WTC11 (cell line): Measurements from ENCODE around the gene ZC3H12D.

Source experiments
- ATF3 ChIP-seq: sonication (generic); formaldehyde crosslinking; conservative IDR thresholded peaks from 2 replicates; pipeline ENCODE4 v1.8.1; 2022; ENCODE audit warnings: mild to moderate bottlenecking, missing genetic modification reagents
- ATF6 ChIP-seq: sonication (generic); formaldehyde crosslinking; IDR thresholded peaks from 2 replicates; pipeline ENCODE4 v1.8.1; 2023; ENCODE audit warnings: mild to moderate bottlenecking, missing genetic modification reagents
- CREB1 ChIP-seq: sonication (generic); formaldehyde crosslinking; IDR thresholded peaks from 2 replicates; pipeline ENCODE4 v1.8.0; 2023; ENCODE audit warnings: mild to moderate bottlenecking, missing genetic modification reagents
- CTCF ChIP-seq: fragments of 200-600 bp; IDR thresholded peaks from 2 replicates; pipeline ENCODE4 v1.8.0; 2022; ENCODE audit warnings: antibody characterized with exemption
- E2F1 ChIP-seq: sonication (generic); formaldehyde crosslinking; IDR thresholded peaks from 2 replicates; pipeline ENCODE4 v1.8.0; 2022; ENCODE audit warnings: mild to moderate bottlenecking, missing genetic modification reagents
- FOXK1 ChIP-seq: sonication (generic); formaldehyde crosslinking; IDR thresholded peaks from 2 replicates; pipeline ENCODE4 v1.8.0; 2022; ENCODE audit warnings: mild to moderate bottlenecking, moderate library complexity, missing genetic modification reagents
- FOXP4 ChIP-seq: sonication (generic); formaldehyde crosslinking; IDR thresholded peaks from 2 replicates; pipeline ENCODE4 v1.8.0; 2022; ENCODE audit warnings: mild to moderate bottlenecking, missing genetic modification reagents
- HMGA2 ChIP-seq: fragments of 250-450 bp; sonication (Bioruptor Pico); IDR thresholded peaks from 2 replicates; pipeline ENCODE4 v1.4.0; 2021; ENCODE audit warnings: mild to moderate bottlenecking, moderate library complexity
- NFYB ChIP-seq: sonication (generic); formaldehyde crosslinking; conservative IDR thresholded peaks from 2 replicates; pipeline ENCODE4 v1.8.0; 2022; ENCODE audit warnings: low read depth, missing genetic modification reagents
- NR1H2 ChIP-seq: sonication (generic); formaldehyde crosslinking; IDR thresholded peaks from 2 replicates; pipeline ENCODE4 v1.9.0; 2021; ENCODE audit warnings: mild to moderate bottlenecking, moderate library complexity, missing genetic modification reagents
- USF2 ChIP-seq: sonication (generic); formaldehyde crosslinking; IDR thresholded peaks from 2 replicates; pipeline ENCODE4 v1.8.1; 2023; ENCODE audit warnings: mild to moderate bottlenecking, missing genetic modification reagents, moderate library complexity
- ZNF263 ChIP-seq: sonication (generic); formaldehyde crosslinking; IDR thresholded peaks from 2 replicates; pipeline ENCODE4 v1.8.1; 2022; ENCODE audit warnings: low read depth, mild to moderate bottlenecking, moderate library complexity, missing genetic modification reagents
- ZSCAN18 ChIP-seq: fragments of 250-450 bp; sonication (Bioruptor Pico); IDR thresholded peaks from 2 replicates; pipeline ENCODE4 v2.1.2; 2022; ENCODE audit warnings: mild to moderate bottlenecking, moderate library complexity

GRCh38 chr6:149501201-149501600 is 16.4 kb upstream of the ZC3H12D start:
- TF ChIP-seq CTCF = no peak
- TF ChIP-seq ATF6 (CRISPR knock-in tag) = no peak
- TF ChIP-seq ZSCAN18 (CRISPR knock-in tag) = no peak
- TF ChIP-seq FOXK1 = no peak
- no peak for TF ChIP-seq HMGA2 (CRISPR knock-in tag)
- TF ChIP-seq ATF3 = no peak
- no peak for TF ChIP-seq E2F1 (CRISPR knock-in tag)
- no peak for TF ChIP-seq NR1H2 (CRISPR knock-in tag)
- TF ChIP-seq CREB1 (CRISPR knock-in tag) = no peak
- TF ChIP-seq USF2 (CRISPR knock-in tag) = no peak
- TF ChIP-seq FOXP4 (CRISPR knock-in tag) = no peak
- no peak for TF ChIP-seq NFYB (CRISPR knock-in tag)
- no peak for TF ChIP-seq ZNF263 (CRISPR knock-in tag)
